Pancreas (tissue), 10 donors: ENCODE results near the gene ZNRF4. TPM values are rescaled to one million over a fixed set of nuclear protein-coding genes. Genes with fewer than 3 reads are reported as not detected.
A peak's percentile ranks its signal among the peaks of the same experiment; 100 is the strongest.

ENCODE experiments used
- ATAC-seq, 4 donors: fragments of 200-7000 bp; cut with Tn5 transposase; one replicate each; pipeline versions ENCODE4 v1.8.0 to v1.9.1; 2020; ENCODE audit warnings: mild to moderate bottlenecking in 4 of 4, moderate library complexity in 4 of 4
- DNase-seq, 6 donors: peaks; one replicate each; pipeline ENCODE4 v3.0.0-alpha.2; 2020
- FAIRE-seq: peaks from 2 replicates; lab custom pipeline; 2012; peaks lifted over from hg19 to GRCh38; lab: Jason Lieb, UNC
- H3K27ac ChIP-seq, 4 donors: fragments of 200-600 bp; sonication (generic); 1 replicate in 3 of 4; 2 replicates in 1 of 4; pipeline versions ENCODE4 v1.5.0 to v1.8.0; 2020
- H3K27me3 ChIP-seq, 4 donors: fragments of 200-600 bp; one replicate each; pipeline ENCODE4 v1.8.0; 2021
- H3K36me3 ChIP-seq, 3 donors: fragments of 200-600 bp; sonication (generic) in 1 of 3; one replicate each; pipeline versions ENCODE4 v1.5.0 to v1.8.0; 2020 to 2021
- H3K4me1 ChIP-seq, 3 donors: fragments of 200-600 bp; one replicate each; pipeline ENCODE4 v1.8.0; 2021
- H3K4me3 ChIP-seq, 4 donors: fragments of 200-600 bp; sonication (generic) in 2 of 4; one replicate each; pipeline versions ENCODE4 v1.5.0 to v1.8.0; 2020 to 2021
- H3K9me3 ChIP-seq, 4 donors: fragments of 200-600 bp; one replicate each; pipeline ENCODE4 v1.8.0; 2021
- CTCF ChIP-seq, 4 donors: fragments of 200-600 bp; sonication (generic) in 3 of 4; IDR thresholded peaks; one replicate each; pipeline versions ENCODE4 v1.5.0 to v1.8.0; 2021; ENCODE audit warnings: antibody characterized with exemption in 4 of 4
- WGBS, 2 donors: extraction: QIAGEN DNeasy Blood & Tissue Kit; methylation state at CpG; one replicate each; pipeline ENCODE4 v1.1.7; 2013; 5-methylcytosine and 5-hydroxymethylcytosine counted together
- intact Hi-C, 3 donors: fragments of 100-400 bp; cut with DNase I; formaldehyde crosslinking; loops; one replicate each; pipeline versions ENCODE4 v1.11.1 to v1.14.2; 2022
- polyA plus RNA-seq, 2 donors: library from polyadenylated mRNA; stranded (reverse); fragments of 200-250 nt; gene quantifications; one replicate each; pipeline ENCODE4 v1.2.3, GENCODE V29; 2013
- total RNA-seq, 6 donors: library from RNA; stranded (reverse); fragmentation: NEBNext Ultra II Directional in 4 of 6; extraction: Animal tissue kit (Norgen Biotek cat#: 25700) in 4 of 6; gene quantifications; one replicate each; pipeline versions ENCODE4 v1.2.1 to v1.2.4, GENCODE V29; 2021 to 2023
- donor health status: healthy with polysubstance abuse.
- donor health status: DM: no; HTN: no; CAD: no; lungs with moderate emphysema.
- donor health status: DM: no; HTN: no; CAD: no.
- donor health status: control.
- donor health status: control.
- donor health status: Bipolar disorder and iron deficiency.
- donor health status: DM: yes; HTN: yes; CAD: no.
- donor health status: DM: no; HTN: no; CAD: no.
- donor health status: DM: no; HTN: no; CAD: no.
- donor health status: DM: yes; HTN: yes; CAD: no.

The ZNRF4 gene
- total and polyA plus RNA-seq, 8 donors = not detected

- no peak for DNase-seq
Observed at GRCh38 chr19:5478241-5478924, 23.2 kb downstream of the ZNRF4 start.

GRCh38 chr19:5478925-5479588 is 23.8 kb downstream of the ZNRF4 start:
- no peak overlapping the region for H3K27ac ChIP-seq
- no peaks in the 10 kb centered on the region for H3K9me3 ChIP-seq
- H3K27me3 ChIP-seq = no peaks in the 10 kb centered on the region
- no peak overlapping the region for H3K4me3 ChIP-seq
- ATAC-seq = no peak
- no peaks in the 10 kb centered on the region for H3K4me1 ChIP-seq
- H3K36me3 ChIP-seq = no peaks in the 10 kb centered on the region
- WGBS, 2 donors = 57% methylated on average over 8 of the region's 8 CpGs
- no peak for FAIRE-seq
- intact Hi-C loops = no loop called here
- no peak for TF ChIP-seq CTCF (IDR thresholded peaks at IDR 0.05)
- no peak for DNase-seq

More at GRCh38 chr19:5478241-5478924, 23.2 kb downstream of the ZNRF4 start:
- H3K4me1 ChIP-seq = no peaks in the 10 kb centered on the region
- H3K27ac ChIP-seq = no peak overlapping the region
- 16 to 17% methylated on average over 23 to 30 of the region's 32 CpGs for WGBS, 2 donors
- no peak for ATAC-seq
- no peaks in the 10 kb centered on the region for H3K36me3 ChIP-seq
- H3K9me3 ChIP-seq = no peaks in the 10 kb centered on the region
- intact Hi-C loops = no loop called here
- no peak for TF ChIP-seq CTCF (IDR thresholded peaks at IDR 0.05)
- no peak for FAIRE-seq
- no peak overlapping the region for H3K4me3 ChIP-seq
- no peaks in the 10 kb centered on the region for H3K27me3 ChIP-seq

- TF ChIP-seq CTCF (IDR thresholded peaks at IDR 0.05) = no peak
- FAIRE-seq = no peak
- 14 to 23% methylated on average over 14 of the region's 14 CpGs for WGBS, 2 donors
- Histone ChIP-seq H3K36me3 (no peaks in the 10 kb centered on the region), H3K27me3 (no peaks in the 10 kb centered on the region), H3K4me3 (no peak overlapping the region), H3K4me1 (no peaks in the 10 kb centered on the region), H3K27ac (no peak overlapping the region), H3K9me3 (no peaks in the 10 kb centered on the region)
- intact Hi-C loops = no loop called here
- peak in 1 of 6 donors; percentile 14 for DNase-seq
- ATAC-seq = peak in 1 of 4 donors; percentile 51
Observed at GRCh38 chr19:5479958-5480357, 24.7 kb downstream of the ZNRF4 start.

GRCh38 chr19:5480427-5480836 is 25.2 kb downstream of the ZNRF4 start:
- no peak for FAIRE-seq
- no peaks in the 10 kb centered on the region for H3K36me3 ChIP-seq
- WGBS, 2 donors = 44 to 53% methylated on average over 6 of the region's 6 CpGs
- no peaks in the 10 kb centered on the region for H3K9me3 ChIP-seq
- ATAC-seq = no peak
- peak in 2 of 4 donors; percentile 12 to 21 for TF ChIP-seq CTCF (IDR thresholded peaks at IDR 0.05)
- no peak overlapping the region for H3K27ac ChIP-seq
- H3K4me1 ChIP-seq = no peaks in the 10 kb centered on the region
- intact Hi-C loops = no loop called here
- H3K27me3 ChIP-seq = no peaks in the 10 kb centered on the region
- peak in 1 of 6 donors; percentile 15 for DNase-seq
- no peak overlapping the region for H3K4me3 ChIP-seq

- WGBS, 2 donors = 71 to 76% methylated on average over 2 of the region's 2 CpGs
- no peak for TF ChIP-seq CTCF (IDR thresholded peaks at IDR 0.05)
- Histone ChIP-seq H3K4me1 (no peaks in the 10 kb centered on the region), H3K36me3 (no peaks in the 10 kb centered on the region), H3K27me3 (no peaks in the 10 kb centered on the region), H3K27ac (no peak overlapping the region), H3K9me3 (no peaks in the 10 kb centered on the region), H3K4me3 (no peak overlapping the region)
- ATAC-seq (no peak), DNase-seq (no peak), FAIRE-seq (no peak)
- intact Hi-C loops = no loop called here
Observed at GRCh38 chr19:5481957-5482356, 26.7 kb downstream of the ZNRF4 start.
